ENCODE data around the gene NOTCH1.

- TF ChIP-seq POLR2A (IDR thresholded peaks at IDR 0.05), result no peak
- no peak for TF ChIP-seq CTCF (IDR thresholded peaks at IDR 0.05)
- no peak for TF ChIP-seq EP300 (IDR thresholded peaks at IDR 0.05)
- no peak for TF ChIP-seq POLR2AphosphoS5 (IDR thresholded peaks at IDR 0.05)
These were observed 32.7 kb upstream of the NOTCH1 start for GRCh38 chr9:136578626-136578914.

Data from gastroesophageal sphincter (tissue), 3 donors.